ENCODE measurements around the gene MCC.

Gene MCC

DNA sequence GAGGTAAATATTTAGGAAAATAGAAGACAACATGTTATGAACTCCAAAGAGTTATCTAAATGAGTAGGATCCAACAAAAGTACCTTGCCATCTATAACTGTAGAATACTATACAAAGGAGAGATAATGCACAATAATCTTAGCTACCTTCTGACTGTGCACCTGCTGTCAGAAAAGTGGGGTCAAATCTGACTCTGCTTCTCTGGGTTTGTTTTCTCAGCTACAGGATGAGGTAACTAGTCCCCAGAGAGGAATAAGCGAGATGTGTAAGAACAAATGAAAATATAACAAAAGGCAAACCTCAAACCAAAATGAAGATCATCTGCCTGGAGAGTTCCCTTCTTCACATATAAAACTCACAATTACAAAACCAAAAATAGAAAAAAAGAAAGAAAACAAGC is 306.8 kb downstream of the MCC start:
- H3K36me3 ChIP-seq (ENCODE audit: control insufficient read depth in 2 of 2, insufficient read depth in 2 of 2, low read length in 2 of 2): no peaks in the 10 kb centered on the region
- H3K27ac ChIP-seq (ENCODE audit: low read depth in 2 of 2, low read length in 2 of 2): no peak overlapping the region
- no peaks in the 10 kb centered on the region for H3K9me3 ChIP-seq (ENCODE audit: control insufficient read depth in 2 of 2, low read length in 2 of 2)
- H3K27me3 ChIP-seq (ENCODE audit: control insufficient read depth in 2 of 2, insufficient read depth in 2 of 2, low read length in 2 of 2): no peaks in the 10 kb centered on the region
- H3K9ac ChIP-seq (ENCODE audit: low read depth in 1 of 2, low read length in 2 of 2): no peak overlapping the region
- no peaks in the 10 kb centered on the region for H3K4me1 ChIP-seq (ENCODE audit: control insufficient read depth in 2 of 2, insufficient read depth in 2 of 2, low read length in 2 of 2)
- no peak overlapping the region for H3K4me3 ChIP-seq (ENCODE audit: low read length in 2 of 2)

DNA sequence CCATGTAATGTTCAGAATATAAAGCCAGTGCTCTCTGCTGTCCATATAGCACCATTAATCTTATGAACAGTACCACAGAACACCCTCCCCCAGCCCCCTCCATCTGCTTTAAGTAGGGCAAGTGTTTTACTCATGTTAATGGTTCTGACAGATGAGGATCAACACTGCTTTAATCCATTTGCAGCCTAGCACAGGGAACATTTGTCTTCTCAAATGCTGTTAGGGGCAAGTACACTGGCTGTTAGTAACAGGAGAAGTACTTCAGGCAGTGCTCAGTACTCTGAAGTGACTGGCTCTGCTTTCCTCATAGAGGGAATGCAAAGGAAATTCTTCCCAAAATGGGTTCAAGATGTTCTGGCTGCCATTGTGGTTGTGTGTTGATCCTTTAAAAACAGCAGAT is 309.1 kb downstream of the MCC start:
- Histone ChIP-seq H3K9ac (ENCODE audit: low read depth in 1 of 2, low read length in 2 of 2) (no peak overlapping the region), H3K27ac (ENCODE audit: low read depth in 2 of 2, low read length in 2 of 2) (no peak overlapping the region), H3K9me3 (ENCODE audit: control insufficient read depth in 2 of 2, low read length in 2 of 2) (no peaks in the 10 kb centered on the region), H3K4me3 (ENCODE audit: low read length in 2 of 2) (no peak overlapping the region), H3K27me3 (ENCODE audit: control insufficient read depth in 2 of 2, insufficient read depth in 2 of 2, low read length in 2 of 2) (no peaks in the 10 kb centered on the region), H3K4me1 (ENCODE audit: control insufficient read depth in 2 of 2, insufficient read depth in 2 of 2, low read length in 2 of 2) (no peaks in the 10 kb centered on the region), H3K36me3 (ENCODE audit: control insufficient read depth in 2 of 2, insufficient read depth in 2 of 2, low read length in 2 of 2) (no peaks in the 10 kb centered on the region)

GRCh38 chr5:113178073-113178779 is 310.0 kb downstream of the MCC start:
- Histone ChIP-seq H3K27me3 (ENCODE audit: control insufficient read depth in 2 of 2, insufficient read depth in 2 of 2, low read length in 2 of 2) (no peaks in the 10 kb centered on the region), H3K4me1 (ENCODE audit: control insufficient read depth in 2 of 2, insufficient read depth in 2 of 2, low read length in 2 of 2) (no peaks in the 10 kb centered on the region), H3K9ac (ENCODE audit: low read depth in 1 of 2, low read length in 2 of 2) (no peak overlapping the region), H3K36me3 (ENCODE audit: control insufficient read depth in 2 of 2, insufficient read depth in 2 of 2, low read length in 2 of 2) (no peaks in the 10 kb centered on the region), H3K4me3 (ENCODE audit: low read length in 2 of 2) (no peak overlapping the region), H3K9me3 (ENCODE audit: control insufficient read depth in 2 of 2, low read length in 2 of 2) (no peaks in the 10 kb centered on the region), H3K27ac (ENCODE audit: low read depth in 2 of 2, low read length in 2 of 2) (no peak overlapping the region)

GRCh38 chr5:113177225-113177624 is 311.0 kb downstream of the MCC start:
- H3K27me3 ChIP-seq (ENCODE audit: control insufficient read depth in 2 of 2, insufficient read depth in 2 of 2, low read length in 2 of 2): no peaks in the 10 kb centered on the region
- no peak overlapping the region for H3K4me3 ChIP-seq (ENCODE audit: low read length in 2 of 2)
- no peak overlapping the region for H3K27ac ChIP-seq (ENCODE audit: low read depth in 2 of 2, low read length in 2 of 2)
- H3K36me3 ChIP-seq (ENCODE audit: control insufficient read depth in 2 of 2, insufficient read depth in 2 of 2, low read length in 2 of 2): no peaks in the 10 kb centered on the region
- H3K9me3 ChIP-seq (ENCODE audit: control insufficient read depth in 2 of 2, low read length in 2 of 2): no peaks in the 10 kb centered on the region
- H3K4me1 ChIP-seq (ENCODE audit: control insufficient read depth in 2 of 2, insufficient read depth in 2 of 2, low read length in 2 of 2): no peaks in the 10 kb centered on the region
- no peak overlapping the region for H3K9ac ChIP-seq (ENCODE audit: low read depth in 1 of 2, low read length in 2 of 2)

GRCh38 chr5:113176734-113177133 is 311.5 kb downstream of the MCC start:
- Histone ChIP-seq H3K4me3 (ENCODE audit: low read length in 2 of 2) (no peak overlapping the region), H3K9ac (ENCODE audit: low read depth in 1 of 2, low read length in 2 of 2) (no peak overlapping the region), H3K27me3 (ENCODE audit: control insufficient read depth in 2 of 2, insufficient read depth in 2 of 2, low read length in 2 of 2) (no peaks in the 10 kb centered on the region), H3K9me3 (ENCODE audit: control insufficient read depth in 2 of 2, low read length in 2 of 2) (no peaks in the 10 kb centered on the region), H3K36me3 (ENCODE audit: control insufficient read depth in 2 of 2, insufficient read depth in 2 of 2, low read length in 2 of 2) (no peaks in the 10 kb centered on the region), H3K4me1 (ENCODE audit: control insufficient read depth in 2 of 2, insufficient read depth in 2 of 2, low read length in 2 of 2) (no peaks in the 10 kb centered on the region), H3K27ac (ENCODE audit: low read depth in 2 of 2, low read length in 2 of 2) (no peak overlapping the region)

DNA sequence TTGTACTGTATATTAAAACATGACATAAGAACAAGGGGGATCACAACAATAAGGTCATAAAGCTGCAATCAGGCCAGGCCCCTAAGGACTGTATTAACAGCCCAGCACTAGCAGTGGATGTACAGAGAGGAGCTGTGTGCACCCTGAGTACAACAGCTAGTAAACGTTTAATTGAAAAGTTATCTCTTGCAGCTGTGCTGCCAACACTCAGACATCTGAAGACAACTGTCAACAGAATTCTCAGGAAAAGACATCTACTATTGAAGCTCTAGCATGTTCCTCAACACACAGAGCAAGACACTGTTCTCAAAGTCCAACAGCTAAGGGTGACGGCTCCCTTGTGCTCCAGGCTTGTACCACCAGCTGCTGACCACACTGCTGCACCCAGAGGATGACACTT is 312.1 kb downstream of the MCC start:
- no peaks in the 10 kb centered on the region for H3K9me3 ChIP-seq (ENCODE audit: control insufficient read depth in 2 of 2, low read length in 2 of 2)
- H3K4me1 ChIP-seq (ENCODE audit: control insufficient read depth in 2 of 2, insufficient read depth in 2 of 2, low read length in 2 of 2): no peaks in the 10 kb centered on the region
- H3K36me3 ChIP-seq (ENCODE audit: control insufficient read depth in 2 of 2, insufficient read depth in 2 of 2, low read length in 2 of 2): no peaks in the 10 kb centered on the region
- no peak overlapping the region for H3K27ac ChIP-seq (ENCODE audit: low read depth in 2 of 2, low read length in 2 of 2)
- no peaks in the 10 kb centered on the region for H3K27me3 ChIP-seq (ENCODE audit: control insufficient read depth in 2 of 2, insufficient read depth in 2 of 2, low read length in 2 of 2)
- H3K9ac ChIP-seq (ENCODE audit: low read depth in 1 of 2, low read length in 2 of 2): no peak overlapping the region
- H3K4me3 ChIP-seq (ENCODE audit: low read length in 2 of 2): no peak overlapping the region

- no peaks in the 10 kb centered on the region for H3K4me1 ChIP-seq (ENCODE audit: control insufficient read depth in 2 of 2, insufficient read depth in 2 of 2, low read length in 2 of 2)
- no peaks in the 10 kb centered on the region for H3K36me3 ChIP-seq (ENCODE audit: control insufficient read depth in 2 of 2, insufficient read depth in 2 of 2, low read length in 2 of 2)
- no peak overlapping the region for H3K4me3 ChIP-seq (ENCODE audit: low read length in 2 of 2)
- H3K9me3 ChIP-seq (ENCODE audit: control insufficient read depth in 2 of 2, low read length in 2 of 2): no peaks in the 10 kb centered on the region
- H3K27ac ChIP-seq (ENCODE audit: low read depth in 2 of 2, low read length in 2 of 2): no peak overlapping the region
- H3K27me3 ChIP-seq (ENCODE audit: control insufficient read depth in 2 of 2, insufficient read depth in 2 of 2, low read length in 2 of 2): no peaks in the 10 kb centered on the region
- H3K9ac ChIP-seq (ENCODE audit: low read depth in 1 of 2, low read length in 2 of 2): no peak overlapping the region
Observed at GRCh38 chr5:113172231-113172826, 315.9 kb downstream of the MCC start.

DNA sequence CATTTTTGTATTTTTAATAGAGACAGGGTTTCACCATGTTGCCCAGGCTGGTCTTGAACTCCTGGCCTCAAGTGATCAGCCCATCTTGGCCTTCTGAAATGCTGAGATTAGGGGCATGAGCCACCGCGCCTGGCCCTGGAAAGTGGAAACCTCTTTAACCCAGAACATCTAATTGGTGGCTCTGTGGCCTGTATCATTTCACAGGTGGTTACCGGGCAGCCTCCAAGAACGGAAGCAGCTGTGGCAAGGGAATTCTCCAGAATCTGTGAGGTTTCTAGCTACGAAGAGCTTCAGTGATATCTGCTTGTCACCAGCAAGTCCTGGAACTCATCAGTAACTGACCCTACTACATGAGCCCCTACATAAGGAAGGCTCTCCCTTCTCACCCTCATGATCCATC is 316.7 kb downstream of the MCC start:
- no peaks in the 10 kb centered on the region for H3K9me3 ChIP-seq (ENCODE audit: control insufficient read depth in 2 of 2, low read length in 2 of 2)
- H3K27me3 ChIP-seq (ENCODE audit: control insufficient read depth in 2 of 2, insufficient read depth in 2 of 2, low read length in 2 of 2): no peaks in the 10 kb centered on the region
- H3K36me3 ChIP-seq (ENCODE audit: control insufficient read depth in 2 of 2, insufficient read depth in 2 of 2, low read length in 2 of 2): no peaks in the 10 kb centered on the region
- H3K4me1 ChIP-seq (ENCODE audit: control insufficient read depth in 2 of 2, insufficient read depth in 2 of 2, low read length in 2 of 2): no peaks in the 10 kb centered on the region
- no peak overlapping the region for H3K9ac ChIP-seq (ENCODE audit: low read depth in 1 of 2, low read length in 2 of 2)
- no peak overlapping the region for H3K27ac ChIP-seq (ENCODE audit: low read depth in 2 of 2, low read length in 2 of 2)
- no peak overlapping the region for H3K4me3 ChIP-seq (ENCODE audit: low read length in 2 of 2)

DNA sequence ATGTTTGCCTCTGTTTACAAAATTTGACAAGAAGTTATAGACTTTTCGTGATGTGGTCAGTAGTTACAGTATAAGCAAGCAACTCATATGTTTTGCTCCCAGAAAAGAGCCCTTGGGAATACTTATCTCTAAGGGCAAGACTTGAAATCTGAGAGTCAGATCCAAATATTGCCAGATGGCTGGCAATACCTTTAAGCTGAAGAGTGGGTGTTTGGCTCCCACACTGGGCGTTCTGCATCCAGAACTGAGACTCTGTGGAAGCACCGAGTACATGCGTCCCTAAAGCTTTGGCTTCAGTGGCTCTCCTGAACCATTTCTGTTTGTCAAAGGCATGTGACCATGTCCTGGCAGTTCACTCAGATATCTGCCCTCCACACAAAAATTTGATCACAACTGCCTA is 317.5 kb downstream of the MCC start:
- Histone ChIP-seq H3K4me1 (ENCODE audit: control insufficient read depth in 2 of 2, insufficient read depth in 2 of 2, low read length in 2 of 2) (no peaks in the 10 kb centered on the region), H3K36me3 (ENCODE audit: control insufficient read depth in 2 of 2, insufficient read depth in 2 of 2, low read length in 2 of 2) (no peaks in the 10 kb centered on the region), H3K9me3 (ENCODE audit: control insufficient read depth in 2 of 2, low read length in 2 of 2) (no peaks in the 10 kb centered on the region), H3K27ac (ENCODE audit: low read depth in 2 of 2, low read length in 2 of 2) (no peak overlapping the region), H3K9ac (ENCODE audit: low read depth in 1 of 2, low read length in 2 of 2) (no peak overlapping the region), H3K4me3 (ENCODE audit: low read length in 2 of 2) (no peak overlapping the region), H3K27me3 (ENCODE audit: control insufficient read depth in 2 of 2, insufficient read depth in 2 of 2, low read length in 2 of 2) (no peaks in the 10 kb centered on the region)

DNA sequence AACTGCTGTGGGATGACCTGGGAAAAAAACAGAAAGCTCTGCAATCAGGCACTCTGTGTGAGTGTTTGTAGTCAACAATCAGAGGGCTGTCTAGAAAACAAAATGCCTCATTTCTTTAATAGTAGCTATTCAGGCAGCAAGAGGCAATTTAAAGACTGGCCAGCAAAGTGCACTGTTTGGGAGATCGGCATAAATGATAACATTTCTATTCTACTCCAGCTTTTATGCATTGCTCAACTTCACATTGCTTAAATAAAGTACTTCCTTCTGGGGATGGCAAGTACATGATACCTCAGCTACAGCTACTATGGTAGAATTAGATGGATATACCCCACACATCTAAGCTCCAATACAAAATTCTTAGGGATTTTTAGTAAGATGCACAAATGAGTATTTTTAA is 318.5 kb downstream of the MCC start:
- Histone ChIP-seq H3K27me3 (ENCODE audit: control insufficient read depth in 2 of 2, insufficient read depth in 2 of 2, low read length in 2 of 2) (no peaks in the 10 kb centered on the region), H3K9ac (ENCODE audit: low read depth in 1 of 2, low read length in 2 of 2) (no peak overlapping the region), H3K36me3 (ENCODE audit: control insufficient read depth in 2 of 2, insufficient read depth in 2 of 2, low read length in 2 of 2) (no peaks in the 10 kb centered on the region), H3K9me3 (ENCODE audit: control insufficient read depth in 2 of 2, low read length in 2 of 2) (no peaks in the 10 kb centered on the region), H3K4me3 (ENCODE audit: low read length in 2 of 2) (no peak overlapping the region), H3K27ac (ENCODE audit: low read depth in 2 of 2, low read length in 2 of 2) (no peak overlapping the region), H3K4me1 (ENCODE audit: control insufficient read depth in 2 of 2, insufficient read depth in 2 of 2, low read length in 2 of 2) (no peaks in the 10 kb centered on the region)

Data from mucosa of rectum (tissue), 2 donors.